SK-N-MC (cell line): ENCODE measurements around the gene IRAK3.
"Not testable (repeated sequence)": the region's sequence is repeated elsewhere in the genome, so short reads cannot be mapped to it uniquely, and the experiment has no call there.

Experiments used
- EZH2 ChIP-seq: fragments of 200-600 bp; sonication (generic); IDR thresholded peaks from one replicate; pipeline ENCODE4 v1.6.1; 2017; ENCODE audit warnings: antibody characterized with exemption
- FOXP2 ChIP-seq: optimal IDR thresholded peaks from 2 replicates; pipeline ENCODE3; 2011; ENCODE audit warnings: mild to moderate bottlenecking, moderate library complexity; ENCODE audit not compliant: insufficient read depth; ENCODE audit errors: extremely low read length, control extremely low read depth
- POLR2AphosphoS5 ChIP-seq: IDR thresholded peaks from 2 replicates; pipeline ENCODE4 v1.6.1; 2012; ENCODE audit warnings: mild to moderate bottlenecking, low read depth, low read length, borderline replicate concordance

DNA sequence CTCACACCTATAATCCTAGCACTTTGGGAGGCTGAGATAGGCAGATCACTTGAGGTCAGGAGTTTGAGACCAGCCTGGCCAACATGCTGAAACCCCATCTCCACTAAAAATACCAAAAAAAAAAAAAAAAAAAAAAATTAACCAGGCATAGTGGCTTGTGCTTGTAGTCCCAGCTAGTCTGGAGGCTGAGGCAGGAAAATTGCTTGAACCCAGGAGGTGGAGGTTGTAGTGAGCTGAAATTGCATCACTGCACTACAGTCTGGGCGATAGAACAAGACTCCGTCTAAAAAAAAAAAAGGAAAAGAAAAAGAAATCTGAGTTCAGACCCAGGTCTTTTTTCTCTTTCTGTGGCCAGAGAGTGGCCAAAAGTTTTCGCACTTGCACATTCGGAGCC lies 47.3 kb downstream of the IRAK3 start:
- not testable (repeated sequence) for TF ChIP-seq EZH2, POLR2AphosphoS5, FOXP2
